GM19455 (cell line): ENCODE data around the gene RBM5.
"Not testable (repeated sequence)": the region's sequence is repeated elsewhere in the genome, so short reads cannot be mapped to it uniquely, and the experiment has no call there.

ENCODE experiments used
- ATAC-seq: cut with Tn5 transposase; IDR thresholded peaks from one replicate; pipeline ENCODE4 v1.9.1; 2021; ENCODE audit not compliant: unreplicated experiment

Gene RBM5

DNA sequence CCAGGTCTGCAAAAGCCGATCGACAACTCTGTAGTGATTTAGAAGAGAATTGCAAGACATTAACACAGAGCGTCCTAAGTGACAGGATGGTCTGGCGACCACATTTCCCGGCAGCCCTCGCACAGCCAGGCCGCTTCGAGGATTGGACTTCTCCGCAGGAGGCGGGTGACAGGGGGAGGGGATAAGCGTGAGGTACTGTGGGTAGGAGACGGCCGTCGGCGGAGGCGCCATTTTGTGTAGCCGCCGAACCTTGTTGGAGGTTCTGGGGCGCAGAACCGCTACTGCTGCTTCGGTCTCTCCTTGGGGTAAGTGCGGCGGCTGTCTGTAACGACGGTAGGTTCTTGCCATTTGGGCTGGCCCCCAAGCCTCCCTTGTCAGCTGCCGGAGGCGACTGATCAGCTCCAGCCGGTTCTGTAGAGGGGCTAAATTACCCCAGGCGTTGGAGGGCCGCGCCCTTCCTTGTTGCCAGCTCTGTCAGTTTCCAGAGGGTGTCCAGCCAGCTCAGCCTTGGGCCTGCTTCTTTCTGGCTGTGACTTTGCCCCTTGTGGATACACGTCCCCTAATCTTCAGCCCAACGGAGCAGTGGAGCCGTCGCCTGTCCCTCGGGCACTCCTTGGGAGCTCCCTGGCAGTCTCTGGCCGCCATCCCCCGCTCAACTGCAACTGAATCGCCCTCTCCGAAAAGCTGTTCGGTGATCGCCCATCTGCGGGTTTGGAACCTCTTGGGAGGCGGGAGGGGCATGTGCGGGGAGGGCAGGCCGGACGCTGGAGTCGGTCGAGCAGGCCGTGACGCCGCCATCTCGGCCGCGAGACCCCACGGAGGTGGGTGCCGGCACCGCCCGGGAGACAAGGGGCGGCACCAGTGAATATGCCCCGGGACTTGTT lies at the start of gene RBM5:
Gene RBM5, plus strand, starts transcription at position 195 of the 884 bp plus-strand sequence. CDS start 1,516 bp downstream, outside the sequence.
- peak; percentile 99 for ATAC-seq

DNA sequence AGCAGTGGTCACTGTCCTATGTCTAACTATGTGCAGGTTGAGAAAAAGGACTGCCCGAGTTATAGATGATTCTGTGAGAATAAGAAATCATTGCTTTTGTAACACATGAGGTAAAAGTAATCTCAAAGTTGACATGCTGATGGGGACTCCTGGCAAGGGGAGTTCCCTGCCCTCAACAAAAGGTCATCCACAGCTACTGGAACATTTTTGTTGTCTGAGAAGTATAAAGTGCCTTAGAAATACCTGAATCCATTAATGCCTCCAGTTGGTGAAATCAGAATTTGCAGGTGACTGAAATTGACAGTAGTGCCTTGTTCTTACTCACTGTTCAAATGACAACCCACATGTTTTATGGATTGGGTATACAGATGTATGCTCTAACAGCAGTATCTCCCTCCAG lies 43.7 kb upstream of the RBM5 start:
- no peak for ATAC-seq

DNA sequence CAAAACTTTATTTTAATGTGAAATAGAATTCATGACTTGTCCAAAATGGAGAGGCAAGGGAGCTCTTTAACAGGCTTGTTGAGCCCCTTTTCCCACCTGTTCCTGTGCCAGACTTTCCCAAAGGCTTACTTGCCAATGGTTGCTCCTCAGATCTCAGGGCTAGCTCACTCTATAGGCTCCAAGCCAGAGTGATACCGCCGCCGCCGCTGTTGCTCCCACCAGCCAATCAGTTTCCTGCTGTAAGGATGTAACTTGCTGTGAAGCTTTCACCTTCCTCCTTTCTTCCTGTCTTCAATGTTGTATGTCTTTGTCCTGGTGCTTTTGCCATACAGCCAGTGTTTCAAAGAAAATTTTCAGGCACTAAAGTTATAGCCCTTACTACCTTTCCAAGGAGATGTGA lies 41.3 kb upstream of the RBM5 start:
- ATAC-seq = no peak

DNA sequence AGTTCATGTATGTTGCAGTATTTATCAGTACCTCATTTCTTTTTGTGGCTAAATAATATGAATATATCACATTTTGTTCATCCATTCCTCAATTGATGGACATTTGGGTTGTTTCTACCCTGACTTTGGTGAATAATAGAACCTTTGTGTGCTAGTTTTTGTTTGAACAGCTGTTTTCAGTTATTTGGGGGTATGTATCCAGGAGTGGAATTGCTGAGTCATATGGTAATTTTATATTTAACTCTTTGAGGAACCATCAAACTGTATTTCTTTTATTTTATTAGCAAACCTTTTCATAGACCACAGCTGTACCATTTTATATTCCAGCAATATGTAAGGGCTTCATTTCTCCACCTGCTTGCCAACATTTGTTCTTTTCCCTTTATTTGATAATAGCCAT lies 38.4 kb upstream of the RBM5 start:
- ATAC-seq = no peak

DNA sequence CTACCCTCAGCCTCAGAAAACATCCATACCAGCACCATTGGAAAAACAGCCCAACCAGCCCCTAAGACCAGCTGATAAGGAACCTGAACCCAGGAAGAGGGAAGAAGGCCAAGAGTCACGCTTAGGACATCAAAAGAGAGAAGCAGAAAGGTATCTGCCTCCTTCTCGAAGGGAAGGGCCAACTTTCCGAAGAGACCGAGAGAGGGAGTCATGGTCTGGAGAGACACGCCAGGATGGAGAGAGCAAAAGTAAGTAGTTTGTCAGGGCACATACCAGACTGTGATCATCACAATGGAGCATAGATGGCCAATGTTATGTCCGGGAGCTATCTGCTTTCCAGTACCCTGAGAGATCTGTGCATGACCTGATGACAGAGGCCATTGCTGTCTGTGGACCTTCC lies 31.0 kb upstream of the RBM5 start:
- no peak for ATAC-seq

DNA sequence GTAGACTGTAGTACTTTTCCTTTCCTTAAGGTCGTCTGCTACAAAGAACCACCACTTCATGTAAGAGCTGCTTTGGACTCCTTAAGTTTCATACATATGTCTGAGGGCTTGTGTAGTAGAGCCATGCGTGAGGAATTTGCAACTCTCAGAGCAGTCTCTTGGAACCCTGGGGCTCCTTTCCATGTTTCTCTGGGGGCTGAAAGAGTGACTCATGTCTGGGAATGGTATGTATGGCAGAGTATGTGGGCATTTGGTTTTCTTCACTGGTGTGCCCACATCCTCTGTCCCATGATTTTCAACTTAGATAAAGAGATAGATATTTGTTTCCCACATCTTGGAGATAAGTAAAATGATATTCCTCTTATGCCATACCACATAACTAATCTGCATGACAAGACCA lies 20.6 kb upstream of the RBM5 start:
- no peak for ATAC-seq

DNA sequence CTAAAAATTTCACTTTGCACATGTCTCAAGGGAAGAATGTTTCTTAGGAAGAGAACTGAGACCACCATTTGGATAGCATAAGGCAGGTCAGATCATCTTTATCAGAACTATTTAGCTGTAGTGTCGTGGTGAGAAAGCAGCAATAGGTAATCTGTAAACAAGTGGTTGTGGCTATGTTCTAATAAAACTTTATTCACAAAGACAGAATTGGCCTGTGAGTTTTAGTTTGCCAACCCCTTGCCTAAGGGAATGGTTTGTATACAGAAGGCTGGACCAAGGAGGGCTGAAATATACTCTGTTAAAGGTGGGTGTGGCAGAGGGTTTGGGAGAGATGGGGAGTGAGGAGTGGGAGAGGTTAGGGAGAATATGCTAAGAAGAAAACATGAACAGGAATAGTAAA lies 10.6 kb upstream of the RBM5 start:
- no peak for ATAC-seq

DNA sequence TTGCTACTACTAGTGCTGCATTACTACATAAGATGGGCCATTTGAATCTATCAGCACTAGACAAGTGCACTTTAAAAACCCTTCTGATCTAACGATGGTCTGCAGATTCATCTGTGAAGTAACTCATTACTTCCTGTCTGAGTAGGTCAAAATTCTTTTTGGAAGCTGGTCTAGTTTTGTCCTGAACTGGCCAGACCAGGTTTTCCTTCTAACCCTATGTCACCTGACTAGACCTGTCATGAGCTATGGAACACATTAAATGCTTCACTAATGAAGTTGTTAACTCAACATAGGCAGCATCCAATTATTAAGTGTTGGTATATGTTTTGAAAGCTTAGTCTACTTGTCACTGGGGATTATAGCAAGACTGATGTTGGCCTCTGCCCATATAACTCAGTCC lies 10.1 kb upstream of the RBM5 start:
- ATAC-seq = no peak

DNA sequence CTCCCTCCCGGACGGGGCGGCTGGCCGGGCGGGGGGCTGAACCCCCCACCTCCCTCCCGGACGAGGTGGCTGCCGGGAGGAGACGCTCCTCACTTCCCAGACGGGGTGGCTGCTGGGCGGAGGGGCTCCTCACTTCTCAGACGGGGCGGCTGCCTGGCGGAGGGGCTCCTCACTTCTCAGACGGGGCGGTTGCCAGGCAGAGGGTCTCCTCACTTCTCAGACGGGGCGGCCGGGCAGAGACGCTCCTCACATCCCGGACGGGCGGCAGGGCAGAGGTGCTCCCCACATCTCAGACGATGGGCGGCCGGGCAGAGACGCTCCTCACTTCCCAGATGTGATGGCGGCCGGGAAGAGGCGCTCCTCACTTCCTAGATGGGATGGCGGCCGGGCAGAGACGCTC lies 3.8 kb upstream of the RBM5 start:
- ATAC-seq = not testable (repeated sequence)

DNA sequence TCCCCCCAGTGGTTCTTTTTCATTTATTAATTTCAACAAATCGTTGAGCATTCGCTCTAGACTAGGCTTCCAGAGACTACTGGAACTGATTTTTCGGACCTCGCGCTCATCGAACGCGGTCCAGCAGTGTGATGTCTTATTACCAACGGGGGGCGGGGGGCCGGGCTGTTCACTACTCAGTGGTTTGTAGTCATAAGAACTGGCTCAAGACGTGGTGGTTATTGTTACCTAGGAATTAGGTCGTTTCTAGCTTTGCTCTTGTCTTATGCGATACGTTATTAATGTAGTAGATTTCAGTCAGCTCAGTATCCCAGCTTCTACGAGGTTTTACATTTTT lies 858 bp downstream of the RBM5 start:
- no peak for ATAC-seq

DNA sequence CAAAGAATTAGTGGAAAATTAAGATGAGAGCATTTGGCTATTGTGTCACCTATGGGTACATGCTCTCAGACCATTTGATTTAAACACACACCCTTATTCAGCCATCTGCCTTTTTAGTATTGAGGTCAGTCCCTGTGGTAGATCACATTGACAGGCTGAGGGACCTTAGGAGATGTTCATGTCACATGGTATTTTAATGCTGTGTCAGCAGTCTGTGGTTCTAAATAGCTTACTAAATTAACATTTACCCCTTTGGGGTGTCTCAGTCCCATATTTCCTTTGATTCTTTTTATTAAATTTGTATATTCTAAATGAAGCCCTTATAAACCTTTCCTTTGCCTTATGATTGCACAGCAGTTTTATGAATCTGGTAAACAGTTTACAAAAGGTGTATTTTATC lies 2.3 kb downstream of the RBM5 start:
- no peak for ATAC-seq

DNA sequence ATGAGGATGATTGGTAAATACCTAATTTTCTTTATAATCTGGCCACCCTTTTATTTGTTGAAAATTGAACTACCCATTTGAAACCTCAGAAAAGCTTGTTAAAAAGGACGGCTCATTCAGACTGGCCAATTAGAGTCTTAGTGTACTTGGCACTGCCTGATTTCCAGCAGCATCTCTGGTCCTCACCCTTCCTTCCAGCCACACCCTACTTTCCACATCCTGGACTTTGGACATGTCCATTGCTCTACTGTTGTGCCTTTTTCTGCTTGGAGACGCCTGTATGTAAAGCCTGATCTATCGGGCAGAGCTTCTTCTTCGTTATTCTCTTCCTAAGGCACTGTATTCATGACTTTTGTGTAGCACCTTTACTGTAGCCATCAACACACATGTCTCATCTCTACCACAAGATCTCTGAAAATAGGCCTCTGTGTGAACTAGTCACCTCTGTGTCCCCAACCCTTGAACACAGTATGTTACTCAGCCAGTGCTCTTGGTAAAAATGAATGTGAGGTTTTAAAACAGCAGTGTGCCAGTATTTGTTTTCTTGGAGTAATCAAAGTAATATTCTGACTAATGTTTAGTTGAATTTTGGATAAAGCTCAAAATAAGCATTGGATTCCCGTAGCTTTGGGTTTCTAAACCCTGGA lies 6.8 kb downstream of the RBM5 start:
- no peak for ATAC-seq

DNA sequence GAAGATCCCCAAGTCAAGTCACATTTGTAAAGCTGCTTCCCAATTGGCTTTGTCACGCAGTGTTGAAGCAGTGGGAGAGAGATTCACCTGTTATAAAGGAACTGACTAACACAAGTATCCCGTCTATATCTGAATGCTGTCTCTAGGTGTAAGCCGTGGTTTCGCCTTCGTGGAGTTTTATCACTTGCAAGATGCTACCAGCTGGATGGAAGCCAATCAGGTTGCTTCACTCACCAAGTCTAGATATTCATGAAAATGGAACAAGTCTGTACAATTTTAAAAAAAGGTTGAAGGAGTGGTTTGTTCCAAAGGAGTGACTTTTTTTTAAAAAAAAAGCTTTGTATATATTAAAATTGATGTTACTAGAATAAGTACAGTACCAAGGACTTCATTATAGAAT lies 11.7 kb downstream of the RBM5 start:
- ATAC-seq = no peak

DNA sequence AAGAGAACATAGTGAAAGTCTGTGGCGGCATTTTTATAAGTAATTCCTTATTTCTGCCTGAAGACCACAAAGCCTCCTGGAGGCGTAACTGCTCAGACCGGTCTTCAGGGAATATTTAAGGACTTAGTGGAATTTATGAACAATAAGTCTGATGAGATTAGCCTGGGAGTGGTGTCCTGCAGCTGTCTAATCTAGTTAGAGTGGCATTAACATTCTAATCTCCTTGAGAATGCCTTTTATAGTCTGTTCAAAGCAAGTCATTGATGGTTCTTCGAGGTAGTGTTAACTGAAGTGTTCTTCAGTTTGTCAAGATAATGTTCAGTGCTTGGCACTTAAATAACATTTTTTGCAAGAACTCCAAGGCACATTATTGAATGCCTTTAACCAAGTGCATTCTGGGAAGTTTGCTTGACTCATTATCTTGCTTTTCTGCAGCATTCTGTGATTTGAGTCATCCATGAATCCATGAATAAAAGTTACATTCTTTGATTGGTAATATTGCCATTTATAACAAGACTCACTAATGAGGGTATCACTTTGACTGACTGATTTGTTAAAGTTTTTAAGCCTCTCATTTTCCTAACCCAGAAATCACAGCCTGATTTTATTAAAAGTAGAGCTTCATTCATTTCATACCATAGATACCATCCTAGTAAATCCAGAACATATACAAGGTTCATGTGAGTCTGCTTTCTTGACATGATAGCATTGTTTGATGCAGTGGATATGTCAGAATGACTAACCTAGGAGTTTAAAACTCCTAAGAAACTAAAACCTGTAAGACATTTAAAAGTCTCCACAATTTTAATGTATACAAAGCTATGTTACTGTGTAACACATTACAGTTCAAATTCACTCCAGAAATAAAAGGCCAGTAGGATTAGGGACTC lies 12.5 kb downstream of the RBM5 start:
- ATAC-seq = no peak

DNA sequence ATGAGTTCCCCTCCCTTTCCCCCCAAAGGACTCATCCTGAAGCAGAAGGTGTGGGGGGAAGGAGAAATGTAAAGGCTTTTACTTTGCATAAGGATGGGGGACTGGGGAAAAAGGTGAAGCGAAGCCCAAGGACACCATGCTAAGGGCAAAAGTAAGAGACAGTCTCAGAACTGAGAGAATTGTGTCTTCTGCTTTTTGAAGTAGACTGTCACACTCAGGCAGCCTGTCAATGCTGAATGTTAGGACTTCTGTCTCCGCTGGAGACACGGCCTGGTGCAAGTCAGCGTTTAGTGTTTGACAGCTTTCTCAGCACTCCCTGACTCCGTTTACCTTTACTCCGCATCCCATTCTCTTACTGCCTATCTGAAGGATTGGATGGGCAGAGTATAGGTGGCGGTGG lies 13.8 kb downstream of the RBM5 start:
- ATAC-seq = no peak

DNA sequence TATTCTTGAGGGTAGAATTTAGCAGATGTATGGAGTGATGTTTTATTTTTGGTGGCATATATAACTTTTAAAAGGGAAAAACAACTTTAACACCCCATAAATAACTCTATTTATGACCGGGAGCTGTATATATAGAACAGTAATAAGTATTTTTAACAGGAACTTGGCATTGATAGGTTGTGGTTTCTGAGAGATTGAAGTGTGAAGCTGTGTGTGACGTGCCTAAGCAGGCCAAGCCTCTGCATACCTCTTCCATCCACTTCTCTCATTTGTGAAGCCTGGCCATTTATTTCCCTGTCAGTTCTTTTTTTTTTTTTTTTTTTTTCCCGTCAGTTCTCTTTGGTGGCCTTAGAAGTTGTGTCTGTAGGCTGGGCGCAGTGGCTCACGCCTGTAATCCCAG lies 23.0 kb downstream of the RBM5 start:
- no peak for ATAC-seq

DNA sequence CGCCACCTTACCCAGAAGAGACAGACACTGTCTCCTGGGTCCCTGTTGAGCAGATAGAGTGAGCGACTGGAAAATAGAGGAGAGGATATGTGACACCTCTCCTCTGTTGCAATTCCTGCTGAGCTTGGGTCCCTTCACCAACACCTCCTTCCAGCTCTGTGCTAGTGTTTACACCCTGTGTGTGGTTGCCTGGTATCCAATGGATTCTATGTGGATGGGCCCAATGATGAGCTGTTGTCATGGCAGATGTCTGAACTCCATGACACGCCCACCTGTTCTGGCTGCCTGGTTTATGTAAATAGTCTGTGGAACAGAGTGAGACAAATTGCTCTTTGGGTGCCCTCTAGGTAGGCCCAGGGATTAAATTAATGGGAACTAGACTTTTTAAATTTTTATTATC lies 23.7 kb downstream of the RBM5 start:
- no peak for ATAC-seq

DNA sequence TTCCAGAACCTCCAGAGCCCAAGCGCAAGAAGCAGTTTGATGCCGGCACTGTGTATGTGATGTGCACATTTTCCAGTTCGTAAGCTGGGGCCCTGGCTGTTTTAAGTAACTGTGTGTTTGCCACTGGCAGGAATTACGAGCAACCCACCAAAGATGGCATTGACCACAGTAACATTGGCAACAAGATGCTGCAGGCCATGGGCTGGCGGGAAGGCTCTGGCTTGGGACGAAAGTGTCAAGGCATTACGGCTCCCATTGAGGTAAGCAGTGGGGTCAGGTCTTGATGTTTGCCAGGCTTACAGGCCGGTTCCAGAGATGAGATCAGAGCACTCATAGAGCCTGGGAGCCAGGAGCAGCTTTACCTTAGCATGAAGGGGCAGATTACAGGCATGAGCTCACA lies 28.4 kb downstream of the RBM5 start:
- ATAC-seq = no peak

DNA sequence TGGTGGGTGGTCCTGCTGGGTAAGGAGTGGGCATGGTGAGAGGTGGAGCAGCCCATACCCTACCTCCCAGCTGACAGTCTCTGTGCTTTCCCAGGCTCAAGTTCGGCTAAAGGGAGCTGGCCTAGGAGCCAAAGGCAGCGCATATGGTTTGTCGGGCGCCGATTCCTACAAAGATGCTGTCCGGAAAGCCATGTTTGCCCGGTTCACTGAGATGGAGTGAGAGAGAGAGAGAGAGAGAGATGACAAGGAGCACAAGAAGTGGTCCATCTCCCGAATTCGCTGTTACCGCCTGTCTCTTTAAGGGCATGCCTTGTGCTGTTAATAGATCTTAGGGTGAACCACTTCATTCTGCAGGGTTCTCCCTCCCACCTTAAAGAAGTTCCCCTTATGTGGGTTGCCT lies 29.5 kb downstream of the RBM5 start:
- ATAC-seq = no peak

DNA sequence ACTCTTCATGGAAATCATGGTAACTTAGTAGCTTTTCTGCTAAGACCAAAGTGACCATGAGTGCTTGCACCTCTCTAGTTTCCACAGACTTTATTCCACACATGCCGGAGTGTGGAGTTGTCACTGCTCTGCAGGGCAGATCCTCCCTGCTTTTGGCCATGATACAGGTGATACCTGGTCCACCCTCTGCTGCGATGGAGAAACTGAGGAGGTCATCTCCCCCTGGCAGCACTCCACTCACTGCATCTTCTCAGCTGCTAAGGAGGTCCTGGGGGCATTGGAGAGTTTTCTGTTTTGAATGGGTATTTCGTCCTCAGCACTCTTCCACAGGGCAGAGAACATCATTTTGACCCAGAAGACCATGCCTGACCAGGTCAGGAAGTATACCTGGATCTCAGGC lies 31.1 kb downstream of the RBM5 start:
- ATAC-seq = no peak

DNA sequence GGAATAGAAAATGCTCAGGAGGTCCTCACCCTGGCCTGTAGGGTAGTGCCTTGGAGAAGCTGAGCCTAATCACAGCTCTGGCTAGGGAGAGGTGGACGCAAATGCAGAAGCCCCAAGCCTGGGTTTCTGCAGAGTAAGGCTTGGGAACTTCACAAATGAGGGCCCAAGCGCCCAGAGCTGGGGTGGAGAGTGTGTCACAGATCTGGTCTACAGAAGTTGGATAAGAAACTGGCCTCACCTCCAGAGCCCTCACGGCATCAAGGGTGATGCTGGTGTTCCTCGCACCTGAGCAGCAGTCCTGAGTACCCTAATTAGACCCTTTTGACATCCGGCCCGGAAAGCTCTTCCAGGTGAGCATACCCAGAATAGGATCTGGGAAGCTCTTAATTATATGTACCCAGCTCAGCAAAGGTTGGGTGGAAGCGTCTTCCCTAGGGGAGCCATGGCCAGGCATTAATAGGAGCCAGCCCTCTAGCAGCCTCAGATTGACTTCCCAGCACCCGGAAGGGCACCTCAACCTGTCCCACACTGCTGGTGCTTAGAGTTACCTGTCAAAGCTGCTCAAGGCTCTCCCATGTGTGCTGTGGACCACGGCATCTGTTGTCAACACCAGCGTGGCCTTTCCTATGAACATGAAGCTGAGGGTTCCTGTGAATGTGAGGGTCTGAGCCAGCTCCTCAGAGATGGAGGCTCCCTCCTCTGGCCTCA lies 31.8 kb downstream of the RBM5 start:
- ATAC-seq = no peak
